GM18870 (cell line): ENCODE results near the gene EN1.

ENCODE experiments used
- ATAC-seq: cut with Tn5 transposase; IDR thresholded peaks from one replicate; pipeline ENCODE4 v1.9.1; 2021; ENCODE audit warnings: moderate library complexity; ENCODE audit not compliant: unreplicated experiment

Gene EN1

DNA sequence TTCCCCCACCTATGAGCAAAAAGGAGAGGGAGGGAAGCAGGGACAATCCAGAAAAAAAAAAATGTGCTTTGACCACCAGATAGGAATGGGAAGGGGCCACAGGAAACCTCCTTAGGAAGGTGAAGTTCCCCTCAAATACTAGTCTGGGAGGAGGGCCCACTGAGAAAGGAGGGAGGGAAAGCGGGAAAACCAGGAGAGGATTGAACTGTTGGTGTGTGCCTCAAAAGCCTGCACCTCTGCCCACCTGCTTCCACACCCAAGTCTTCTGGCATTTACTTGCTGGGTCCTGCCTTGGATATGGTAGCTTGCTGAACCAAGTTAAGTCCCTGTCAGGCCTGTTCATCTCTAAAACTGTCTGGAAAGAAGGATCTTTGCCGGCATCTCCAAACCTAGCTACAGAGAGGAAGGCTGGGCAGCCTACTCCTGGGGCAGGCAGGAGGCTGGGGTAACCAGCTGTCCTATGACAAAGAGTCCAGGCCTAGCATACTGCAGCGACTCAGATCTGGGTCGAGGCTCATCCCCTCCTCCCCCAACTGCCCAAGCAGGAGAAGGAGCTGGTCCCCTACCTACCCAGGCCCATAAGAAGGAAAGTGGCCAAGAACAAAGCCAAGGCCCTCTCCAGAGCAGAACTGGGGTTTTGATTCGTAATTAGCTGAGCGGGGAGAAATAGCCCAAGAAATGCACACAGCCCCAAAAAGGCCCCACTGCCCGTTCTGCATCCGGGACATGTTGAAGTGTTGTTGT, 3.0 kb downstream of the EN1 start:
- no peak for ATAC-seq

GRCh38 chr2:118843483-118844132, 3.8 kb downstream of the EN1 start:
- no peak for ATAC-seq

DNA sequence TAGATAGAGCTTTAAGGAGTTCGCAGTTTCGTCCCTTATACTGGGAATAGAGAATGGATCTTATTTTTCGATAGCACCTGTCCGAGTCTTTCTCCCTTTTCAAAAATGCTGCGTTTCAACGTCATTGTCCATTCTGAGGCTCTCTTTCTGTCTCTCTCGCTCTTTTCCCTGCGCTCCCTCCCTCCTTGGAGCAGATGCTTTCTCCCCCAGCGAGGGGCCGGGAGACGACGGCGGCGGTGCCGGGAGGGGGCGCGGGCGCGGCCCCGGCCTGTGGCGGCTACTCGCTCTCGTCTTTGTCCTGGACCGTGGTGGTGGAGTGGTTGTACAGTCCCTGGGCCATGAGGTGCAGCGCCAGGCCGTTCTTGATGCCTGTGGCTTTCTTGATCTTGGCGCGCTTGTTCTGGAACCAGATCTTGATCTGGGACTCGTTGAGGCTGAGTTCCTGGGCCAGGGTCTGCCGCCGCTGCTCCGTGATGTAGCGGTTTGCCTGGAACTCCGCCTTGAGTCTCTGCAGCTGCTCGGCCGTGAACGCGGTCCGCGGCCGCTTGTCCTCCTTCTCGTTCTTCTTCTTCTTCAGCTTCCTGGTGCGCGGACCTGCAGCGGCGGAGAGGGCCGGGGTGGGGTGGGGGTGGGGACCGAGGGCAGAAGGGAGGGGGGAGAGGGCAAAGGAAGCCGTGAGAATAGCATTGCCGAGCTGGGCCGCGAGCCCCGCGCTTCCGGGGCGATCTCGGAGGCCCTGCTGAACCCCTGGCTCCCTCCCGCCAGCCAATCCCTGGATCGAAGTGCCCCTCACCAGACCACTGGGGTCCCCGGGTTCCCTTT, 4.6 kb downstream of the EN1 start:
- no peak for ATAC-seq

- no peak for ATAC-seq
Observed at GRCh38 chr2:118841828-118842461, 5.5 kb downstream of the EN1 start.

DNA sequence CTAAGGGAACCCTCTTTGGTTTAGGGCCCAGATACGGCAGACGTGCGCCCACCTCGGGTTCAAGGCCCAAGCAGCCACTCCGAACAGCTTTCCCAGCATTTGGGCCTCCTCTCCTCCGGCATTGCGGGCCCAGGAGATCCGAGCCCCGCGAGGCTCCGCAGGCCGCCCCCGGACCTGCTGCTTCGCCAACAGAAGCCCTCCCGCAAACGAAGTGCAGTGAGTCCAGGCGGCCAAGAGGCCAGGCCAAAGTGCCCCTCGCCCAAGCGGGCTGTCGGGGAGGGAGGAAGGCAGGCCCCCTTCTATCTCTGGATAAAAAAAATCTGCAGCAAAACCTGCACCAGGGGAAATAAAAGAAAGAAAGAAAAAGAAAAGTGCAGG, 6.0 kb downstream of the EN1 start:
- ATAC-seq: no peak

DNA sequence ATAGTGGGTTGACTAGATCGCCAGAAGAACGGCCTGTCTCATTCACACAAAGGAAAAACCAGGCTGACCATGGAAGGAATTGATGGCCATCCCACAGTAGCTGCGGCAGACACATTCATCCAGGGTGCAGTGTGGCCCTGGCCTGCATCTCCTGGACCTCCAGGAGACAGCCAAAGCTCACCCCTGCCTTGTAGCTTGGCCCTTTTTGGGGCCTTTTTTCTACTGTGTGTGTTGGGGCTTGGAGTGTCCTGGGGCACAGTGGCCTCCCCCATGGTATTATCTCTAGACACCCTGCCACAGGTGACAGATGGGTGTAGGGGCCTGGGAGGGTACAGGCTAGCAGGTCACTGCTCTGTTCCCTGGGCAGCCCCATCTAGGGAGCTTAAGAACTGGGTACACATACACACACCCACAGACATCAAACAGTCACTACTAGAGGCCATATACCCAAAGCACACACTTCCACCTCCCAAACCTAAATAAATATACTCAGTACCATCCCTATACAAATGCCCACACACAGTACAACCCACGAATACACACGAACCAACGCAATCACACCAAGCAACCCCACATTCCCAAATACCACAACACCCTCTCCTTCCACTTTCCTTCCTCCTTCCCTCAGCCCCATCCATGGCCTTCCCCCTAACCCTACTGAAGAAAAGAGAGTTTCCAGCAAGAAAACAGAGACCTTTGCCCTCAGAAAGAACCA, 8.6 kb downstream of the EN1 start:
- ATAC-seq: no peak

DNA sequence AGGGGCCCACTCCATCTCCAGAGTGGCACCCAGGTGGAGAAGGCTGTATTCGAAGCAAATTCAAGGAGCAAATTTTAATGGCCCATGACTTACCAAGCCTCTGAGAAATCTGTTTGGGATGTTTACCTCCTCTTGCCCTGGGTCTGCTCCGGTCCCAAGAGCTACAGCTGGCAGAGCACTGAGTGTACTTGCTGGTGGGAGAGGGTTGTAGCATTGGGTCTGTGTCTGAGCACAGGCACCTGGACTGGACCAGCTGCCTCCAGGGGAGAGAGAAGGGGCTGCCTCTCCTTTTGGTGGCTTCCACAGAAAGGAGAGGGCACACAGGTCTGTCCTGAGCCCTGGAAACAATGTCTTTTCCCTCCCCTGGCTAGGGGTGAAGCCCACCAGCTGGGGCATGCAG, 9.8 kb downstream of the EN1 start:
- no peak for ATAC-seq

GRCh38 chr2:118837067-118837466, 10.4 kb downstream of the EN1 start:
- no peak for ATAC-seq

GRCh38 chr2:118836411-118836930, 11.0 kb downstream of the EN1 start:
- ATAC-seq: no peak

DNA sequence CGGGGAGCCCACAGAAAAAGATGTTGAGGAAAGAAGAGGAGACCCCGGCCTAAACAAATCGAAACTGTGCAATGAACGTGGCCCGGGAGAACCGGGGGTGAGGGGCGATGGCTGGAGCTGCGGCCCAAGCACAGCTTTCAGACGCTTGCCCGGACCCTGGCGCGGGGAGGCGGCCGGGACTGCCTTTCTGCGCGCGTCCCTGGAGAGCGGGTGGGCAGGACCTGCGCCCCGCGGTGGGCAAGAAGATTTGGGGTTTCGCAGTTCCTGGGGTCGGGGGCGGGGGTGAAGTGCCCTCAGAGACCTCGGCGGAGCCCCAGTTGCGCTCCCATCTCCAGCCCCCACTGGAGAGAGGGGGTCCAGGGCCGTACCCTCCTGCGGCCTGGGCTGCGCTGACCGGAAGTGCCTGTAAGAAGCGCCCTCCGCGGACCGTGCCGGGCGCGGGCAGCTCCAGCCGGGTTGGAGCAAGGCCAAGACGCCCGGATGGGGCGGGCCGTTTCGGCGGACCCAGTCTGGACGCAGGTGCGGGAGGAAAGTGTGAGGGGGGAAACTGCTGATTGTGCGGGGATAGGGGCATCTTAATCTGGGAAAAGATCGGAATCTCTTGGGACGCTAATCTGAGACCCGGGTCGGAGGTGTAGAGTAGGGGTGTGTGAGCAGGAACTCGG, 11.6 kb downstream of the EN1 start:
- ATAC-seq: no peak

- ATAC-seq: no peak
Observed at GRCh38 chr2:118834901-118835745, 12.3 kb downstream of the EN1 start.

GRCh38 chr2:118834440-118834810, 13.0 kb downstream of the EN1 start:
- ATAC-seq: no peak

- no peak for ATAC-seq
Observed at GRCh38 chr2:118833716-118834439, 13.6 kb downstream of the EN1 start.

- no peak for ATAC-seq
Observed at GRCh38 chr2:118832791-118833715, 14.4 kb downstream of the EN1 start.

- ATAC-seq: no peak
Observed at GRCh38 chr2:118832071-118832790, 15.2 kb downstream of the EN1 start.

- no peak for ATAC-seq
Observed at GRCh38 chr2:118830881-118831280, 16.6 kb downstream of the EN1 start.

DNA sequence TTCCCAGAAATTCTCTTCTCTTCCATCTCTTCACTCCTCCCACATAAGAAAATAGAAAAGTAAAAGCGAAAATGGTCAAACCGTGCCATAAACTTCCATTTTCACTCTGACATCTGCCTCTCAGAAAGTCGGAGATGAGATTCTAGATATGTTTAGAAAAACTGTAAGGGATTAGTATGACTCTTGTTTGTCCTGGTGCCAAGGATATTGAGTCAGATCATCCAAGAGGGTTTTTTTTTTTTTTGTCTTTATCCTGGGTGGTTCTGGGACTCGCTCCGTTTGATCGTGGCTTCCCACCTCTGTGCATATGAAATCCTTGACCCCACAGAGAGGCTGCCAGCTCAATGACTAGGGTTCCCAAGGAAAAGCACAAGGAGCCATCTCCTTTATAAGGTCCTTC, 17.3 kb downstream of the EN1 start:
- no peak for ATAC-seq
